H1 (cell line): Measurements from ENCODE around the gene ADCY1. TPM values are rescaled to one million over a fixed set of nuclear protein-coding genes. Genes with fewer than 3 reads are reported as not detected.

Experiments used
- CTCF ChIA-PET: fragments of 300-600 bp; sonication (Branson Sonifier 250); formaldehyde crosslinking; loops from one replicate; lab custom pipeline; 2021; ENCODE audit not compliant: partially characterized antibody; lab: Charles Lee
- POLR2A ChIA-PET: fragments of 300-600 bp; sonication (Branson Sonifier 250); formaldehyde crosslinking; loops from one replicate; lab custom pipeline; 2021; ENCODE audit warnings: inconsistent platforms; ENCODE audit not compliant: partially characterized antibody; lab: Charles Lee
- DNase-seq, 2 experiments: peaks; one replicate each; pipeline versions ENCODE4 v3.0.0 to v3.0.0-alpha.2; 2010 to 2022; ENCODE audit warnings: low spot score in 2 of 2, low read depth in 1 of 2, mixed read lengths in 1 of 2
- FAIRE-seq: peaks from 2 replicates; lab custom pipeline; 2011; peaks lifted over from hg19 to GRCh38; lab: Jason Lieb, UNC
- H2AFZ ChIP-seq: 2 replicates; pipeline ENCODE4 v1.8.1; 2012; ENCODE audit warnings: low read length, inconsistent platforms
- H2AK5ac ChIP-seq: 2 replicates; pipeline ENCODE4 v1.6.1; 2013; ENCODE audit warnings: low read depth, low read length
- H2BK120ac ChIP-seq: replicated peaks from 2 replicates; pipeline ENCODE3; 2013; ENCODE audit warnings: low read depth, low read length, inconsistent platforms
- H2BK12ac ChIP-seq: 2 replicates; pipeline ENCODE4 v1.6.1; 2013; ENCODE audit warnings: low read depth, low read length
- H2BK15ac ChIP-seq: 2 replicates; pipeline ENCODE4 v1.6.1; 2013; ENCODE audit warnings: low read length
- H2BK20ac ChIP-seq: 2 replicates; pipeline ENCODE4 v1.6.1; 2013; ENCODE audit warnings: low read length
- H2BK5ac ChIP-seq: 2 replicates; pipeline ENCODE4 v1.6.1; 2013; ENCODE audit warnings: low read depth, low read length
- H3K14ac ChIP-seq: 2 replicates; pipeline ENCODE4 v1.6.1; 2013; ENCODE audit warnings: inconsistent platforms; ENCODE audit not compliant: insufficient read length
- H3K18ac ChIP-seq: 2 replicates; pipeline ENCODE4 v1.6.1; 2013; ENCODE audit warnings: low read length; ENCODE audit errors: extremely low read depth
- H3K23ac ChIP-seq: 2 replicates; pipeline ENCODE4 v1.6.1; 2013; ENCODE audit warnings: inconsistent platforms; ENCODE audit not compliant: insufficient read length
- H3K23me2 ChIP-seq: 2 replicates; pipeline ENCODE4 v1.6.1; 2013; ENCODE audit warnings: low read depth, low read length
- H3K27ac ChIP-seq: 2 replicates; pipeline ENCODE4 v1.6.1; 2011; ENCODE audit warnings: low read depth, low read length, inconsistent platforms
- H3K27me3 ChIP-seq, 4 experiments: replicated peaks in 1 of 4; 1 replicate in 1 of 4; 2 replicates in 3 of 4; pipeline versions ENCODE4 v1.6.1 to v1.8.1; 2011 to 2013; ENCODE audit warnings: low read length in 3 of 4, mild to moderate bottlenecking in 3 of 4, inconsistent platforms in 2 of 4, mixed read lengths in 2 of 4, moderate library complexity in 1 of 4; ENCODE audit not compliant: control insufficient read depth in 3 of 4, insufficient read depth in 3 of 4; ENCODE audit errors: extremely low read depth in 1 of 4
- H3K36me3 ChIP-seq, 4 experiments: 2 replicates each; pipeline versions ENCODE4 v1.6.1 to v1.8.1; 2011 to 2013; ENCODE audit warnings: mild to moderate bottlenecking in 4 of 4, low read length in 3 of 4, moderate library complexity in 2 of 4, control low read depth in 1 of 4, inconsistent platforms in 1 of 4; ENCODE audit not compliant: insufficient read depth in 4 of 4, control insufficient read depth in 2 of 4
- H3K4ac ChIP-seq: replicated peaks from 2 replicates; pipeline ENCODE3; 2013; ENCODE audit warnings: low read length, low read depth, mixed read lengths, inconsistent platforms; ENCODE audit not compliant: insufficient read length
- H3K4me1 ChIP-seq, 4 experiments: replicated peaks in 1 of 4; 1 replicate in 1 of 4; 2 replicates in 3 of 4; pipeline versions ENCODE4 v1.6.1 to v1.8.1; 2011 to 2013; ENCODE audit warnings: low read length in 3 of 4, inconsistent platforms in 2 of 4, mixed read lengths in 1 of 4; ENCODE audit not compliant: insufficient read depth in 4 of 4, control insufficient read depth in 3 of 4
- H3K4me2 ChIP-seq, 2 experiments: 2 replicates each; pipeline versions ENCODE4 v1.6.1 to v1.8.1; 2011 to 2013; ENCODE audit warnings: low read depth in 2 of 2, low read length in 2 of 2, control low read depth in 1 of 2, inconsistent platforms in 1 of 2, mild to moderate bottlenecking in 1 of 2; ENCODE audit not compliant: insufficient read depth in 1 of 2
- H3K4me3 ChIP-seq, 4 experiments: fragments of 200-600, 300-600 bp in 1 of 4; sonication (generic), shearing (Covaris generic), sonication (Bioruptor Twin) in 1 of 4; 2 replicates each; pipeline versions ENCODE4 v1.5.1 to v1.8.1; 2011 to 2016; ENCODE audit warnings: low read length in 4 of 4, low read depth in 3 of 4, control low read depth in 2 of 4, inconsistent platforms in 2 of 4, mild to moderate bottlenecking in 2 of 4, mixed read lengths in 1 of 4, moderate library complexity in 1 of 4; ENCODE audit not compliant: insufficient read depth in 2 of 4; ENCODE audit errors: extremely low read depth in 1 of 4
- H3K56ac ChIP-seq: replicated peaks from 2 replicates; pipeline ENCODE3; 2013; ENCODE audit warnings: low read depth, mild to moderate bottlenecking, mixed read lengths, low read length, inconsistent platforms; ENCODE audit not compliant: insufficient read length
- H3K79me1 ChIP-seq: 2 replicates; pipeline ENCODE4 v1.6.1; 2013; ENCODE audit warnings: low read depth, low read length, control low read depth
- H3K79me2 ChIP-seq, 2 experiments: 2 replicates each; pipeline versions ENCODE4 v1.6.1 to v1.8.1; 2012 to 2013; ENCODE audit warnings: low read length in 2 of 2, mild to moderate bottlenecking in 2 of 2, inconsistent platforms in 1 of 2; ENCODE audit not compliant: insufficient read depth in 2 of 2, control insufficient read depth in 1 of 2
- H3K9ac ChIP-seq, 4 experiments: replicated peaks in 1 of 4; 1 replicate in 1 of 4; 2 replicates in 3 of 4; pipeline versions ENCODE4 v1.6.1 to v1.8.1; 2011 to 2013; ENCODE audit warnings: low read depth in 3 of 4, low read length in 3 of 4, control low read depth in 2 of 4, mild to moderate bottlenecking in 2 of 4, moderate library complexity in 2 of 4, inconsistent platforms in 1 of 4; ENCODE audit errors: extremely low read depth in 1 of 4
- H3K9me3 ChIP-seq, 2 experiments: 2 replicates each; pipeline versions ENCODE4 v1.6.1 to v1.8.1; 2012 to 2013; ENCODE audit warnings: mild to moderate bottlenecking in 2 of 2, moderate library complexity in 2 of 2, control low read depth in 1 of 2, inconsistent platforms in 1 of 2, low read depth in 1 of 2, low read length in 1 of 2, mixed read lengths in 1 of 2; ENCODE audit not compliant: insufficient read depth in 2 of 2
- H4K20me1 ChIP-seq, 2 experiments: replicated peaks in 1 of 2; 2 replicates each; pipeline versions ENCODE3 to v1.8.1; 2011 to 2013; ENCODE audit warnings: inconsistent platforms in 2 of 2, low read length in 2 of 2, mild to moderate bottlenecking in 1 of 2; ENCODE audit not compliant: insufficient read depth in 2 of 2, control insufficient read depth in 1 of 2
- H4K5ac ChIP-seq: 2 replicates; pipeline ENCODE4 v1.6.1; 2013; ENCODE audit warnings: low read length, low read depth, mixed read lengths, inconsistent platforms; ENCODE audit not compliant: insufficient read length
- H4K8ac ChIP-seq: 2 replicates; pipeline ENCODE4 v1.8.0; 2013; ENCODE audit warnings: mild to moderate bottlenecking, moderate library complexity, low read length, inconsistent platforms; ENCODE audit not compliant: insufficient read depth; ENCODE audit errors: extremely low read depth
- H4K91ac ChIP-seq: replicated peaks from 2 replicates; pipeline ENCODE3; 2013; ENCODE audit warnings: low read length, mixed read lengths, inconsistent platforms; ENCODE audit not compliant: insufficient read length
- ASH2L ChIP-seq: fragments of 200-600, 300-600 bp; sonication (generic); IDR thresholded peaks from one replicate; pipeline ENCODE4 v1.7.1; 2017; ENCODE audit warnings: low read length
- BRCA1 ChIP-seq: IDR thresholded peaks from 2 replicates; pipeline ENCODE4 v1.6.1; 2012; ENCODE audit warnings: low read depth, low read length, improper control_type of control experiment
- CHD1 ChIP-seq: IDR thresholded peaks from 2 replicates; pipeline ENCODE4 v1.6.1; 2012; ENCODE audit warnings: low read depth, low read length, improper control_type of control experiment
- CTCF ChIP-seq, 3 experiments: IDR thresholded peaks; 1 replicate in 2 of 3; 2 replicates in 1 of 3; pipeline versions ENCODE4 v1.5.1 to v1.6.1; 2011; ENCODE audit warnings: low read length in 3 of 3, mild to moderate bottlenecking in 3 of 3, inconsistent platforms in 2 of 3, low read depth in 1 of 3, moderate library complexity in 1 of 3; ENCODE audit not compliant: insufficient read depth in 1 of 3; ENCODE audit errors: control extremely low read depth in 1 of 3
- GTF2F1 ChIP-seq: IDR thresholded peaks from 2 replicates; pipeline ENCODE4 v1.6.1; 2012; ENCODE audit warnings: low read depth, low read length, improper control_type of control experiment, borderline replicate concordance
- HDAC2 ChIP-seq, 2 experiments: fragments of 300-600 bp in 1 of 2; sonication (generic) in 1 of 2; IDR thresholded peaks; 2 replicates each; pipeline ENCODE4 v1.6.1; 2011 to 2012; ENCODE audit warnings: low read depth in 2 of 2, low read length in 2 of 2, mild to moderate bottlenecking in 2 of 2, moderate library complexity in 2 of 2, borderline replicate concordance in 1 of 2, inconsistent platforms in 1 of 2
- NRF1 ChIP-seq: IDR thresholded peaks from 2 replicates; pipeline ENCODE4 v1.6.1; 2011; ENCODE audit warnings: mild to moderate bottlenecking, low read depth, low read length, improper control_type of control experiment
- POLR2A ChIP-seq, 2 experiments: IDR thresholded peaks; 1 replicate in 1 of 2; 2 replicates in 1 of 2; pipeline ENCODE4 v1.6.1; 2011; ENCODE audit warnings: low read depth in 2 of 2, low read length in 2 of 2, mild to moderate bottlenecking in 2 of 2; ENCODE audit errors: control extremely low read depth in 1 of 2
- RFX5 ChIP-seq: IDR thresholded peaks from 2 replicates; pipeline ENCODE4 v1.6.1; 2011; ENCODE audit warnings: low read depth, low read length, improper control_type of control experiment, borderline replicate concordance
- SP4 ChIP-seq: IDR thresholded peaks from 2 replicates; pipeline ENCODE4 v1.6.1; 2012; ENCODE audit warnings: low read length, inconsistent platforms
- TBP ChIP-seq: IDR thresholded peaks from 2 replicates; pipeline ENCODE4 v1.6.1; 2011; ENCODE audit warnings: low read depth, low read length, improper control_type of control experiment
- TEAD4 ChIP-seq: IDR thresholded peaks from 2 replicates; pipeline ENCODE4 v1.6.1; 2012; ENCODE audit warnings: low read depth, low read length, inconsistent platforms, mixed read lengths
- WGBS, 2 experiments: shearing (Covaris generic) in 1 of 2; methylation state at CpG; one replicate each; pipeline versions ENCODE4 v1.1.6 to v1.1.7; 2013 to 2015; ENCODE audit warnings: low lambda C conversion rate in 2 of 2, mixed read lengths in 2 of 2, inconsistent platforms in 1 of 2, low coverage in 1 of 2, missing lambda C conversion rate in 1 of 2; ENCODE audit not compliant: insufficient replicate concordance in 2 of 2, insufficient coverage in 1 of 2, insufficient read length in 1 of 2; ENCODE audit errors: extremely low coverage in 1 of 2, missing lambda C conversion rate in 1 of 2; 5-methylcytosine and 5-hydroxymethylcytosine counted together
- polyA plus RNA-seq, 7 experiments: library from polyadenylated mRNA; depleted of rRNA in 3 of 7; stranded (reverse) in 5 of 7; unstranded in 2 of 7; fragments of >200 nt in 5 of 7; fragments of 200-250 nt in 2 of 7; gene quantifications; 1 replicate in 5 of 7; 2 replicates in 1 of 7; 4 replicates in 1 of 7; pipeline versions ENCODE4 v1.2.1 to v1.2.3, GENCODE V29; 2011 to 2013; ENCODE audit warnings: missing spikeins in 2 of 7, mixed read lengths in 2 of 7
- total RNA-seq: library from RNA; stranded (reverse); fragmentation: NEBNext Ultra II Directional; extraction: Animal tissue kit (Norgen Biotek cat#: 25700); gene quantifications from 2 replicates; pipeline ENCODE4 v1.2.1, GENCODE V29; 2021

The ADCY1 gene
- total and polyA plus RNA-seq, 2 of the 8 experiments (the other 6 are each of a cell fraction or from before 2014, with no cell fraction given) = 7.9 to 26.9 TPM

- H4K20me1 ChIP-seq = peaks cover 0 to 5% of the 10 kb centered on the region in 2 experiments
- no peak for TF ChIP-seq NRF1
- TF ChIP-seq CHD1 = no peak
- no peak for TF ChIP-seq TEAD4
- TF ChIP-seq CTCF (IDR thresholded peaks at IDR 0.05; ENCODE audit: control extremely low read depth in 1 of 3, insufficient read depth in 1 of 3, low read depth in 1 of 3, low read length in 3 of 3) = no peak
- no peak for TF ChIP-seq TBP
- TF ChIP-seq HDAC2 (IDR thresholded peaks at IDR 0.05; ENCODE audit: borderline replicate concordance in 1 of 2, low read depth in 2 of 2, low read length in 2 of 2) = no peak
- no peak for TF ChIP-seq BRCA1
- TF ChIP-seq SP4 = no peak
- TF ChIP-seq RFX5 = no peak
- TF ChIP-seq GTF2F1 = no peak
- no peak for TF ChIP-seq ASH2L
- TF ChIP-seq POLR2A (IDR thresholded peaks at IDR 0.05; ENCODE audit: control extremely low read depth in 1 of 2, low read depth in 2 of 2, low read length in 2 of 2) = no peak
- no peak overlapping the region for H3K4me2 ChIP-seq
- H3K56ac ChIP-seq = no peak overlapping the region
- no peaks in the 10 kb centered on the region for H3K23me2 ChIP-seq
- no peak overlapping the region for H3K23ac ChIP-seq
- no peak overlapping the region for H3K27ac ChIP-seq
- H4K8ac ChIP-seq = no peak overlapping the region
- no peaks in the 10 kb centered on the region for H3K27me3 ChIP-seq
- CTCF ChIA-PET = interaction anchor here (1.2 kb wide), 1 partner anchor 72 kb away, joined by 3 read pairs; no protein-coding TSS in a partner anchor
- POLR2A ChIA-PET = no interaction called here
- 0 out of 2 replicates have a peak overlapping the region, but pooled peaks have one; percentile 19 for H2BK5ac ChIP-seq
- no peak overlapping the region for H4K91ac ChIP-seq
- H2BK15ac ChIP-seq = no peak overlapping the region
- no peaks in the 10 kb centered on the region for H3K4me1 ChIP-seq
- H3K79me2 ChIP-seq = no peaks in the 10 kb centered on the region
- peaks cover 5 to 6% of the 10 kb centered on the region in 2 experiments; a peak in 2 of 4 replicates for H3K9me3 ChIP-seq
- H2AK5ac ChIP-seq = no peak overlapping the region
- no peak overlapping the region for H3K4ac ChIP-seq
- no peaks in the 10 kb centered on the region; a peak in 1 of 8 replicates for H3K36me3 ChIP-seq
- no peak overlapping the region for H3K4me3 ChIP-seq
- no peak overlapping the region for H2BK120ac ChIP-seq
- H4K5ac ChIP-seq = no peak overlapping the region
- H2AFZ ChIP-seq = no peak overlapping the region
- peaks cover 3% of the 10 kb centered on the region; the same call in 1 of the 2 replicates for H3K79me1 ChIP-seq
- DNase-seq (no peak), FAIRE-seq (no peak)
- WGBS, 2 experiments = 85% methylated on average over 7 of the region's 7 CpGs; no CpG with 5 or more reads in 1 of the 2 experiments
- H3K18ac ChIP-seq = no peak overlapping the region
- H2BK20ac ChIP-seq = no peak overlapping the region
- H2BK12ac ChIP-seq = no peak overlapping the region
- H3K9ac ChIP-seq = no peak overlapping the region
- no peak overlapping the region for H3K14ac ChIP-seq
These were observed 49.0 kb downstream of the ADCY1 start for GRCh38 chr7:45623157-45623556.
